ENCODE data around the gene PLA2G5.

- TF ChIP-seq CTCF (IDR thresholded peaks at IDR 0.05 in 2 of 3, conservative IDR thresholded peaks at IDR 0.05 in 1 of 3; ENCODE audit: insufficient read depth in 2 of 3, low read depth in 1 of 3, low read length in 3 of 3) (no peak), NRF1 (conservative IDR thresholded peaks at IDR 0.05 in 1 of 2, IDR thresholded peaks at IDR 0.05 in 1 of 2) (no peak), SAFB2 (IDR thresholded peaks at IDR 0.05; ENCODE audit: borderline replicate concordance, low read depth, low read length, severe bottlenecking) (no peak), ZBTB2 (IDR thresholded peaks at IDR 0.05) (no peak), ZFP36 (IDR thresholded peaks at IDR 0.05; ENCODE audit: low read depth, low read length, partially characterized antibody) (no peak), NFATC3 (IDR thresholded peaks at IDR 0.05) (no peak), FOXA3 (CRISPR knock-in tag; conservative IDR thresholded peaks at IDR 0.05 in 1 of 2, IDR thresholded peaks at IDR 0.05 in 1 of 2) (no peak), ZC3H4 (CRISPR knock-in tag; IDR thresholded peaks at IDR 0.05; ENCODE audit: borderline replicate concordance) (no peak), SIN3A (IDR thresholded peaks at IDR 0.05; ENCODE audit: borderline replicate concordance in 2 of 2, control insufficient read depth in 1 of 2, low read depth in 2 of 2, low read length in 2 of 2) (no peak), SREBF2 (CRISPR knock-in tag; IDR thresholded peaks at IDR 0.05) (no peak)
These were observed 6.1 kb upstream of the PLA2G5 start for GRCh38 chr1:20063861-20064292.

All from K562 (cell line).